Myocyte (in vitro differentiated cells): Measurements from ENCODE around the gene TAS2R43. TPM values are rescaled to one million over a fixed set of nuclear protein-coding genes. Genes with fewer than 3 reads are reported as not detected.
"Not testable (repeated sequence)": the region's sequence is repeated elsewhere in the genome, so short reads cannot be mapped to it uniquely, and the experiment has no call there.

ENCODE experiments used
- DNase-seq: peaks from one replicate; pipeline ENCODE4 v3.0.0-alpha.2; 2012; ENCODE audit warnings: low read depth
- total RNA-seq: library from RNA; depleted of rRNA; stranded (reverse); fragments of >200 nt; gene quantifications from 2 replicates; pipeline ENCODE4 v1.2.3, GENCODE V29; 2014

TAS2R43 gene
- total RNA-seq, 1 donor from 2014 or later, result 0.48 TPM

GRCh38 chr12:11059784-11060183 is 32.3 kb downstream of the TAS2R43 start:
- no peak for DNase-seq

- no peak for DNase-seq
Observed at GRCh38 chr12:11059041-11059440, 33.1 kb downstream of the TAS2R43 start.

- no peak for DNase-seq
Observed at GRCh38 chr12:11055306-11055705, 36.8 kb downstream of the TAS2R43 start.

GRCh38 chr12:11049806-11050531 is 42.1 kb downstream of the TAS2R43 start:
- not testable (repeated sequence) for DNase-seq

- not testable (repeated sequence) for DNase-seq
Observed at GRCh38 chr12:11041366-11041765, 50.7 kb downstream of the TAS2R43 start.

Other genes starting within 250 kb of the TAS2R43 start
- gene PRR4, start 242.8 kb downstream of the TAS2R43 start, total RNA-seq, result 0.43 and 1.7 TPM in 2 replicates
- 8.9 and 9.4 TPM in 2 replicates for gene PRH1, start 208.1 kb downstream of the TAS2R43 start, total RNA-seq
- gene TAS2R13, start 182.8 kb downstream of the TAS2R43 start, total RNA-seq, result 0.94 and 1.2 TPM in 2 replicates
- gene PRH2, start 163.1 kb downstream of the TAS2R43 start, total RNA-seq, result not detected in 2 replicates
- 0.99 and 2.5 TPM in 2 replicates for gene TAS2R14, start 153.1 kb downstream of the TAS2R43 start, total RNA-seq
- gene TAS2R50, start 105.4 kb downstream of the TAS2R43 start, total RNA-seq, result 0.62 and 1.5 TPM in 2 replicates
- 0.68 and 2.1 TPM in 2 replicates for gene TAS2R20, start 94.0 kb downstream of the TAS2R43 start, total RNA-seq
- gene TAS2R19, start 69.7 kb downstream of the TAS2R43 start, total RNA-seq, result 1.7 and 2.0 TPM in 2 replicates
- 0.99 and 2.2 TPM in 2 replicates for gene TAS2R31, start 60.9 kb downstream of the TAS2R43 start, total RNA-seq
- 0.62 TPM in 1 of 2 replicates, not detected in the other for gene TAS2R46, start 30.0 kb downstream of the TAS2R43 start, total RNA-seq
- gene TAS2R30, start 42.3 kb upstream of the TAS2R43 start, total RNA-seq, result 1.1 and 1.5 TPM in 2 replicates
- 9.1 and 10.4 TPM in 2 replicates for gene SMIM10L1, start 78.9 kb upstream of the TAS2R43 start, total RNA-seq
- not detected in 2 replicates for gene TAS2R42, start 94.6 kb upstream of the TAS2R43 start, total RNA-seq
- not detected in 2 replicates for gene PRB3, start 177.4 kb upstream of the TAS2R43 start, total RNA-seq
- gene PRB4, start 218.1 kb upstream of the TAS2R43 start, total RNA-seq, result not detected in 2 replicates